Tibial nerve (tissue), 4 donors: ENCODE measurements around the gene GORASP2. TPM values are rescaled to one million over a fixed set of nuclear protein-coding genes. Genes with fewer than 3 reads are reported as not detected.
A peak's percentile ranks its signal among the peaks of the same experiment; 100 is the strongest.

Experiments used
- DNase-seq, 2 donors: peaks; one replicate each; pipeline ENCODE4 v3.0.0-alpha.2; 2019; ENCODE audit warnings: low spot score in 2 of 2
- H3K27ac ChIP-seq, 4 donors: fragments of 200-600 bp; sonication (generic) in 3 of 4; one replicate each; pipeline ENCODE4 v1.5.1; 2017 to 2019; ENCODE audit warnings: mild to moderate bottlenecking in 1 of 4
- H3K27me3 ChIP-seq, 2 donors: fragments of 200-600 bp; sonication (generic) in 1 of 2; one replicate each; pipeline versions ENCODE4 v1.5.1 to v1.6.0; 2017 to 2019
- H3K36me3 ChIP-seq, 3 donors: fragments of 200-600 bp; sonication (generic); one replicate each; pipeline ENCODE4 v1.5.1; 2018 to 2019
- H3K4me1 ChIP-seq, 4 donors: fragments of 200-600 bp; sonication (generic) in 3 of 4; one replicate each; pipeline ENCODE4 v1.5.1; 2017 to 2019
- H3K4me3 ChIP-seq, 4 donors: fragments of 200-600 bp; sonication (generic) in 3 of 4; one replicate each; pipeline ENCODE4 v1.5.1; 2017 to 2019; ENCODE audit warnings: mild to moderate bottlenecking in 1 of 4, moderate library complexity in 1 of 4
- H3K9me3 ChIP-seq, 4 donors: fragments of 200-600 bp; sonication (generic) in 3 of 4; one replicate each; pipeline ENCODE4 v1.5.1; 2017 to 2019
- CTCF ChIP-seq, 5 experiments: fragments of 200-600 bp in 3 of 5; fragments of 450-650 bp in 2 of 5; sonication (generic) in 3 of 5; IDR thresholded peaks; one replicate each; pipeline ENCODE4 v1.5.1; 2016 to 2019; ENCODE audit warnings: antibody characterized with exemption in 5 of 5, mild to moderate bottlenecking in 3 of 5, moderate library complexity in 2 of 5
- EP300 ChIP-seq, 2 donors: sonication (generic); formaldehyde crosslinking; IDR thresholded peaks; one replicate each; pipeline ENCODE4 v1.6.1; 2017; ENCODE audit warnings: antibody characterized with exemption in 2 of 2, mild to moderate bottlenecking in 1 of 2
- POLR2A ChIP-seq, 2 donors: fragments of 450-650 bp; IDR thresholded peaks; one replicate each; pipeline ENCODE4 v1.6.1; 2017; ENCODE audit warnings: antibody characterized with exemption in 2 of 2, mild to moderate bottlenecking in 2 of 2, moderate library complexity in 2 of 2
- WGBS, 2 donors: methylation state at CpG; one replicate each; pipeline ENCODE4 v1.1.5; 2018; 5-methylcytosine and 5-hydroxymethylcytosine counted together
- total RNA-seq, 4 donors: library from RNA; depleted of rRNA; stranded (reverse); fragments of >200 nt; gene quantifications; one replicate each; pipeline ENCODE4 v1.1.0, GENCODE V29; 2016

The GORASP2 gene
- total RNA-seq, 4 donors from 2014 or later = 22.2 to 35.4 (median 27.4) TPM

- WGBS, 2 donors = 81 to 88% methylated on average over 13 of the region's 13 CpGs
- H3K27ac ChIP-seq = no peak overlapping the region
- H3K9me3 ChIP-seq = no peaks in the 10 kb centered on the region
- DNase-seq = no peak
- H3K36me3 ChIP-seq = peaks cover 0 to 68% (median 4%) of the 10 kb centered on the region in 3 donors
- no peaks in the 10 kb centered on the region for H3K4me1 ChIP-seq
- TF ChIP-seq POLR2A (IDR thresholded peaks at IDR 0.05) = no peak
- TF ChIP-seq CTCF (IDR thresholded peaks at IDR 0.05) = peak in 1 of 5 experiments; percentile 4
- H3K4me3 ChIP-seq = no peak overlapping the region
- no peaks in the 10 kb centered on the region for H3K27me3 ChIP-seq
Measured at GRCh38 chr2:170966648-170967396, 37.8 kb downstream of the GORASP2 start.

- no peaks in the 10 kb centered on the region for H3K4me1 ChIP-seq
- no peak for DNase-seq
- H3K36me3 ChIP-seq = peaks cover 0 to 61% (median 0%) of the 10 kb centered on the region in 3 donors
- no peak overlapping the region for H3K4me3 ChIP-seq
- H3K9me3 ChIP-seq = no peaks in the 10 kb centered on the region
- 83 to 85% methylated on average over 5 of the region's 5 CpGs for WGBS, 2 donors
- H3K27me3 ChIP-seq = no peaks in the 10 kb centered on the region
- TF ChIP-seq EP300 (IDR thresholded peaks at IDR 0.05) = no peak
- TF ChIP-seq POLR2A (IDR thresholded peaks at IDR 0.05) = no peak
- TF ChIP-seq CTCF (IDR thresholded peaks at IDR 0.05) = no peak
- H3K27ac ChIP-seq = no peak overlapping the region
Measured at GRCh38 chr2:170967553-170967952, 38.5 kb downstream of the GORASP2 start.

DNA sequence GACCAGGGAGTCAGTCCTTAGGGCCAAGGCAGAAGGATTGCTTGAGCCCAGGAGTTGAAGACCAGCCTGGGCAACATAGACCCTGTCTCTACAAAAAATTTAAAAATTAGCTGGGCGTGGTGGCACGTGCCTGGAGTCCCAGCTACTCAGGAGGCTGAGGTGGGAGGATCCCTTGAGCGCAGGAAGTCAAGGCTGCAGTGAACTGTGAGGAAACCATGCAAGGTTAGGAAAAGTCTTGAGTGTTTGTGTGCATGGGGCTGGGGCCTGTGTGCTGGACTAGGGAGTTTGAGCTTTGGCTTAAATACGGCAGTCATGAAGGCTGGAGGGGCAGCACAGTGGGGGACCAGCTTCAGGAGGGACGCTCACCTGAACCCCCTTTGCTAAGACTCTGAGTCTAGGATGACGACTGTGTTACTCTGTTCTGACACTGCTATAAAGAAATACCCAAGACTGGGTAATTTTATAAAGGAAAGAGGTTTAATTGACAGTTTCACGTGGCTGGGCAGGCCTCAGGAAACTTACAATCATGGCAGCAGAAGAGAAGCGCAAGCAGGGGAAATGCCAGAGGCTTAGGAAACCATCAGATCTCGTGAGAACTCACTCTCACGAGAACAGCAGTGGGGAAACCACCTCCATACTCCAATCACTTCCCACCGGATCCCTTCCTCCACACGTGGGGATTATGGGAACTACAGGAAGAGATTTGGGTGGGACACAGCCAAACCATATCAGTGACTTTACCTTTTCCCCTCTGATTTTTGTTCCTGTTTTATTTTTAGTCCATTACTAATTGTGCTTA lies 39.4 kb downstream of the GORASP2 start:
- TF ChIP-seq POLR2A (IDR thresholded peaks at IDR 0.05) (no peak), CTCF (IDR thresholded peaks at IDR 0.05) (no peak), EP300 (IDR thresholded peaks at IDR 0.05) (no peak)
- no peak for DNase-seq
- no peaks in the 10 kb centered on the region for H3K9me3 ChIP-seq
- H3K27me3 ChIP-seq = no peaks in the 10 kb centered on the region
- H3K36me3 ChIP-seq = peaks cover 0 to 53% (median 0%) of the 10 kb centered on the region in 3 donors
- peaks cover 0 to 7% (median 0%) of the 10 kb centered on the region in 4 donors for H3K4me1 ChIP-seq
- WGBS, 2 donors = 77 to 80% methylated on average over 12 of the region's 12 CpGs
- H3K4me3 ChIP-seq = no peak overlapping the region
- no peak overlapping the region for H3K27ac ChIP-seq

GRCh38 chr2:170969030-170969429 lies 40.0 kb downstream of the GORASP2 start:
- 82 to 91% methylated on average over 2 of the region's 2 CpGs for WGBS, 2 donors
- Histone ChIP-seq H3K4me3 (no peak overlapping the region), H3K27ac (no peak overlapping the region), H3K36me3 (peaks cover 0 to 46% (median 0%) of the 10 kb centered on the region in 3 donors), H3K9me3 (no peaks in the 10 kb centered on the region), H3K4me1 (peaks cover 0 to 10% (median 0%) of the 10 kb centered on the region in 4 donors), H3K27me3 (no peaks in the 10 kb centered on the region)
- no peak for TF ChIP-seq POLR2A (IDR thresholded peaks at IDR 0.05)
- TF ChIP-seq CTCF (IDR thresholded peaks at IDR 0.05) = no peak
- no peak for DNase-seq
